Caco-2 (cell line): ENCODE measurements around the gene NKAIN2. TPM values are rescaled to one million over a fixed set of nuclear protein-coding genes. Genes with fewer than 3 reads are reported as not detected.
"Not testable (repeated sequence)": the region's sequence is repeated elsewhere in the genome, so short reads cannot be mapped to it uniquely, and the experiment has no call there.

Source experiments
- BruUV-seq: library from RNA; stranded (reverse); fragments of 400-500 nt; replicated peaks from 2 replicates; lab custom pipeline; 2021; lab: Mats Ljungman, UMichigan
- CTCF ChIA-PET: fragments of 300-600 bp; sonication (Branson Sonifier 250); formaldehyde crosslinking; loops from one replicate; lab custom pipeline; 2022; ENCODE audit warnings: antibody characterized with exemption; lab: Charles Lee
- POLR2A ChIA-PET: fragments of 300-600 bp; sonication (Branson Sonifier 250); formaldehyde crosslinking; loops from one replicate; lab custom pipeline; 2022; ENCODE audit warnings: antibody characterized with exemption; lab: Charles Lee
- DNase-seq, 2 experiments: peaks; one replicate each; pipeline versions ENCODE4 v3.0.0 to v3.0.0-alpha.2; 2020 to 2022
- H3K27me3 ChIP-seq: replicated peaks from 2 replicates; pipeline ENCODE4 v1.6.0; 2011; ENCODE audit warnings: low read length; ENCODE audit not compliant: control insufficient read depth, insufficient read depth
- H3K36me3 ChIP-seq: 2 replicates; pipeline ENCODE4 v1.5.1; 2011; ENCODE audit warnings: low read length; ENCODE audit not compliant: control insufficient read depth, insufficient read depth
- H3K4me1 ChIP-seq: fragments of 250-450 bp; sonication (Bioruptor Pico); 2 replicates; pipeline ENCODE4 v1.5.1; 2020; ENCODE audit warnings: mild to moderate bottlenecking
- H3K4me3 ChIP-seq: 2 replicates; pipeline ENCODE4 v1.5.1; 2011; ENCODE audit warnings: low read depth, mild to moderate bottlenecking, control low read depth, low read length
- H3K9me3 ChIP-seq: fragments of 250-450 bp; sonication (Bioruptor Pico); 2 replicates; pipeline ENCODE4 v1.5.1; 2020; ENCODE audit warnings: mild to moderate bottlenecking, moderate library complexity
- H3K27ac Mint-ChIP-seq: one replicate; pipeline ENCODE4 v1.8.0; 2022; ENCODE audit warnings: mixed read lengths; ENCODE audit not compliant: unreplicated experiment
- H3K27me3 Mint-ChIP-seq: one replicate; pipeline ENCODE4 v1.8.0; 2022; ENCODE audit warnings: mixed read lengths; ENCODE audit not compliant: insufficient read depth, unreplicated experiment
- H3K36me3 Mint-ChIP-seq: one replicate; pipeline ENCODE4 v1.8.0; 2022; ENCODE audit warnings: mild to moderate bottlenecking, mixed read lengths; ENCODE audit not compliant: insufficient read depth, unreplicated experiment
- H3K4me1 Mint-ChIP-seq: one replicate; pipeline ENCODE4 v1.8.0; 2022; ENCODE audit warnings: low read depth, mixed read lengths; ENCODE audit not compliant: unreplicated experiment
- H3K4me3 Mint-ChIP-seq: one replicate; pipeline ENCODE4 v1.8.0; 2022; ENCODE audit warnings: mild to moderate bottlenecking, moderate library complexity, mixed read lengths; ENCODE audit not compliant: unreplicated experiment
- H3K9me3 Mint-ChIP-seq: one replicate; pipeline ENCODE4 v1.8.0; 2022; ENCODE audit warnings: mixed read lengths; ENCODE audit not compliant: unreplicated experiment
- CTCF ChIP-seq, 2 experiments: fragments of 200-600 bp in 1 of 2; IDR thresholded peaks; 1 replicate in 1 of 2; 2 replicates in 1 of 2; pipeline versions ENCODE4 v1.5.1 to v1.8.0; 2011 to 2022; ENCODE audit warnings: antibody characterized with exemption in 1 of 2, control low read depth in 1 of 2, inconsistent platforms in 1 of 2, low read depth in 1 of 2, low read length in 1 of 2, mild to moderate bottlenecking in 1 of 2, moderate library complexity in 1 of 2; ENCODE audit not compliant: insufficient read depth in 1 of 2, severe bottlenecking in 1 of 2, unreplicated experiment in 1 of 2
- intact Hi-C: fragments of 100-400 bp; cut with micrococcal nuclease; formaldehyde crosslinking; loops from one replicate; pipeline ENCODE4 v1.10.0; 2022; ENCODE audit not compliant: unreplicated experiment
- total RNA-seq: library from RNA; stranded (reverse); gene quantifications from 2 replicates; pipeline ENCODE4 v1.2.3, GENCODE V29; 2022

Gene NKAIN2
- total RNA-seq, 1 experiment from 2014 or later, result not detected

GRCh38 chr6:123972600-123973294 is 169.1 kb downstream of the NKAIN2 start:
- no peak for TF ChIP-seq CTCF (IDR thresholded peaks at IDR 0.05; ENCODE audit: insufficient read depth in 1 of 2, low read depth in 1 of 2, low read length in 1 of 2, severe bottlenecking in 1 of 2, unreplicated experiment in 1 of 2)

GRCh38 chr6:123980311-123980710 is 176.6 kb downstream of the NKAIN2 start:
- no peak overlapping the region for H3K4me3 ChIP-seq
- H3K4me1 ChIP-seq, result no peaks in the 10 kb centered on the region
- no TSS peak for BruUV-seq
- Mint-ChIP-seq H3K27me3 (peaks cover 13% of the 10 kb centered on the region), H3K4me3 (no peak overlapping the region), H3K9me3 (no peaks in the 10 kb centered on the region), H3K4me1 (no peaks in the 10 kb centered on the region), H3K27ac (no peak overlapping the region), H3K36me3 (no peaks in the 10 kb centered on the region)
- H3K9me3 ChIP-seq, result no peaks in the 10 kb centered on the region
- no peaks in the 10 kb centered on the region; the same call in 1 of the 2 replicates for H3K27me3 ChIP-seq
- DNase-seq, result no peak
- ChIA-PET CTCF (no interaction called here), POLR2A (no interaction called here)
- no peaks in the 10 kb centered on the region for H3K36me3 ChIP-seq
- TF ChIP-seq CTCF (IDR thresholded peaks at IDR 0.05; ENCODE audit: insufficient read depth in 1 of 2, low read depth in 1 of 2, low read length in 1 of 2, severe bottlenecking in 1 of 2, unreplicated experiment in 1 of 2), result no peak
- intact Hi-C loops, result no loop called here

More at GRCh38 chr6:123972600-123973294, 169.1 kb downstream of the NKAIN2 start:
- DNase-seq, result no peak
- intact Hi-C loops, result no loop called here
- Mint-ChIP-seq H3K27ac (no peak overlapping the region), H3K36me3 (no peaks in the 10 kb centered on the region), H3K4me3 (no peak overlapping the region), H3K27me3 (no peaks in the 10 kb centered on the region), H3K9me3 (no peaks in the 10 kb centered on the region), H3K4me1 (no peaks in the 10 kb centered on the region)
- Histone ChIP-seq H3K9me3 (no peaks in the 10 kb centered on the region), H3K4me3 (no peak overlapping the region), H3K4me1 (no peaks in the 10 kb centered on the region), H3K36me3 (no peaks in the 10 kb centered on the region), H3K27me3 (no peaks in the 10 kb centered on the region)
- POLR2A ChIA-PET, result no interaction called here
- CTCF ChIA-PET, result no interaction called here
- BruUV-seq, result no TSS peak

- Histone ChIP-seq H3K27me3 (no peaks in the 10 kb centered on the region), H3K36me3 (no peaks in the 10 kb centered on the region), H3K4me1 (no peaks in the 10 kb centered on the region), H3K9me3 (no peaks in the 10 kb centered on the region), H3K4me3 (no peak overlapping the region)
- Mint-ChIP-seq H3K9me3 (no peaks in the 10 kb centered on the region), H3K27ac (no peak overlapping the region), H3K4me1 (no peaks in the 10 kb centered on the region), H3K4me3 (no peak overlapping the region), H3K36me3 (no peaks in the 10 kb centered on the region), H3K27me3 (peaks cover 7% of the 10 kb centered on the region)
- ChIA-PET CTCF (no interaction called here), POLR2A (no interaction called here)
- TF ChIP-seq CTCF (IDR thresholded peaks at IDR 0.05; ENCODE audit: insufficient read depth in 1 of 2, low read depth in 1 of 2, low read length in 1 of 2, severe bottlenecking in 1 of 2, unreplicated experiment in 1 of 2), result no peak
- DNase-seq, result no peak
- no TSS peak for BruUV-seq
- intact Hi-C loops, result no loop called here
These were observed 183.3 kb downstream of the NKAIN2 start for GRCh38 chr6:123986938-123987337.

GRCh38 chr6:123989918-123990317 is 186.3 kb downstream of the NKAIN2 start:
- H3K4me3 Mint-ChIP-seq, H3K27ac Mint-ChIP-seq, H3K9me3 Mint-ChIP-seq, intact Hi-C loops, CTCF ChIA-PET, H3K36me3 ChIP-seq, H3K27me3 ChIP-seq, H3K9me3 ChIP-seq, H3K4me1 Mint-ChIP-seq, H3K4me1 ChIP-seq, BruUV-seq, POLR2A ChIA-PET, DNase-seq, H3K4me3 ChIP-seq, H3K36me3 Mint-ChIP-seq: not testable (repeated sequence)
- H3K27me3 Mint-ChIP-seq, result peaks cover 12% of the 10 kb centered on the region
